Fibroblast of pulmonary artery (primary cell): ENCODE data around the gene CCR5AS.

Experiments used
- DNase-seq: peaks from one replicate; pipeline ENCODE4 v3.0.0-alpha.2; 2010; ENCODE audit warnings: low read depth
- H3K4me3 ChIP-seq: replicated peaks from 2 replicates; pipeline ENCODE4 v1.5.1; 2011; ENCODE audit warnings: low read depth, mild to moderate bottlenecking, control low read depth, low read length, moderate library complexity
- CTCF ChIP-seq: IDR thresholded peaks from 2 replicates; pipeline ENCODE4 v1.5.1; 2011; ENCODE audit warnings: mild to moderate bottlenecking, control low read depth, low read length, inconsistent platforms; ENCODE audit errors: missing control alignments

Gene CCR5AS

DNA sequence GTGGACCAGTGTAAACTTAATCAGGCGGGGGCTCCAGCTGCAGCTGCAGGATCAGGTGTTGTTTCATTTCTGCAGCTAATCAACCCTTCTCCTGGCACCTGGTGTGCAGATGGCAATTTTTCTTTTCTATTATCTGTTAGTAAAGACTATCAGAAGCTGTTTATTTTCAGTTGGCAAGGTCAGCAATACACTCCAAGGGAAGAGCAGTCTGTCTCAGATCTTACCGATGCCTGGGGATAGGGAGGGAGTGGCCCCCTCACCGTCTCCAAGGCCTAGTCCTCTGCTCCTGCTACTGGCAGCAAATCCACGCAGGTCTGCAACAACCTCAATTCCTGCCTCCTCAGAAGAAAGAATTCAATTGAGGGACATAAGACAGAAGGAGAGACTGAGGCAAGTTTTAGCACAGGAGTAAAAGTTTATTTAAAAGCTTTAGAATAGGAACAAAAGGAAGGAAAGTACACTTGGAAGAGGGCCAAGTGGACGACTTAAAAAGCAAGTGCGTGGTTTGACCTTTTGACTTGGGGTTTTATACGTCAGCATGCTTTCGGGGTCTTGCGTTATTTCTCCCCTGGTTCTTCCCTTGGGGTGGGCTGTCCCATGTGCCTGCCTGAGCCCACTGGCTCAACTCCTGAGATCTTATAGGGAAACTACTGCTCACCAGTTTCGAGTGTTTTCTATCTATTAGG is 9.4 kb upstream of the CCR5AS start:
- no peak for DNase-seq
- no peak for TF ChIP-seq CTCF
- no peak overlapping the region for H3K4me3 ChIP-seq

- DNase-seq: no peak
- TF ChIP-seq CTCF: no peak
These were observed 7.9 kb upstream of the CCR5AS start for GRCh38 chr3:46414739-46415138.

DNA sequence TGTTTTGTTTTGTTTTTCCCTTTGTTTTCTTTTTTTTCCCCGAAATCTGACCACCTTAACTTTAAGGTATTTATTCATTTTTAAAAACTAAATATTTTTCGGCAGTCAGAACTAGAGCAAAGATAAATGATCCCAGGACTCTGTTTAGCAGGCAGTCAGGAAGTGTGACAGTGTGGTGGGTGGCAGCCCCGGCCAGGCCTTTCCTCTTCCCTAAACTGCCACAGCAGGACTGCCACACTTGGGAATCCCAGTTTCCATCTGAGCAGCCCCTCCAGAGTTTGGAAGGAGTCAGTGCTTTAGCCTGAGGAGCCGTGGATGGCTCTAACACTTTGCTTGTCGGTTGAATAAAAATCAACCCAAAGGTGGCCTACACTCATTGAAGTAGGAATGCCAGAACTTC is 7.1 kb upstream of the CCR5AS start:
- no peak overlapping the region for H3K4me3 ChIP-seq
- no peak for TF ChIP-seq CTCF
- no peak for DNase-seq

More at GRCh38 chr3:46414739-46415138, 7.9 kb upstream of the CCR5AS start:
- H3K4me3 ChIP-seq: no peak overlapping the region

DNA sequence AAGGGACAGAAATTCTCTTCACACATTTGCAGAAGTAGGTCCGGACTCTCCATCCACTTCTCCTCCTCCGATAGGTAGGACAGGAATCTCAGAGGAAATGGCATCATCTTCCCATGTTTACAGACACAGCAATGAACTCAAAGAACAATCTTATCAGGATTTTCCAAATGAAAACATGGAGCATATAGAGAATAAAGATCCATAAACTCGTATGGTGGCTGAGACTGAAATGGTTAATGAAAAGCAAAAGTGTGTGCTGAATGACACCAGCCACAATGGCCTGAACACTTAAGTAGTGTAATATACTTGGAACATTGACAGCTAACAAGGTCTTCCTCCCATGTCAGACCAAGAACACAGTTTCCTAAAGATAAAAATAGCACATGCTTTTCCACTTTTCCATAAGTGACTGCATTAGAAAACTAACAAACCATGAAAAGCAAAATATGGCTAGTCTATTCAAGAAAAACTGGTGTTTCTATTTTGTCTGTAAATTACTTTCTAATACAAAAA is 6.0 kb upstream of the CCR5AS start:
- DNase-seq: no peak
- TF ChIP-seq CTCF: no peak
- no peak overlapping the region for H3K4me3 ChIP-seq

GRCh38 chr3:46411271-46411670 is 4.4 kb upstream of the CCR5AS start:
- no peak overlapping the region for H3K4me3 ChIP-seq
- no peak for DNase-seq
- no peak for TF ChIP-seq CTCF

DNA sequence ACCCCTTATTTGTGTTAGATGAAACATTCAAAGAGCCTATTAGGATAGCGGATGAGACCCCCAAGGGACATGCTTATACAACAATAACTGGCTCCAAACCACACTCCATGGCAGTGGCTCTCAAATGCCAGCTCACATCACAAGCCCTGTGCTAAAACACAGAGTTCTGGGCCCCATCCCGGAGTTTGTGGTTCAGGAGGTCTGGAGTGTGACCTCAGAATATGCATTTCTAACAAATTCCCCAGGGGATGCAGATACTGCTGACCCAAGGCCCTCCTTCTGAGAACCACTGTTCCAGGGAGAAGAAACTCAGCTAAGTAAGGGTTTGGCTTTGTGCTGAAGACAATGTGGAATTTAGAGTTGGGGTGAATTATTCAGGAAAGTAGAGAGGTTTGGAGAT is 3.8 kb upstream of the CCR5AS start:
- TF ChIP-seq CTCF: no peak
- no peak for DNase-seq
- H3K4me3 ChIP-seq: no peak overlapping the region

DNA sequence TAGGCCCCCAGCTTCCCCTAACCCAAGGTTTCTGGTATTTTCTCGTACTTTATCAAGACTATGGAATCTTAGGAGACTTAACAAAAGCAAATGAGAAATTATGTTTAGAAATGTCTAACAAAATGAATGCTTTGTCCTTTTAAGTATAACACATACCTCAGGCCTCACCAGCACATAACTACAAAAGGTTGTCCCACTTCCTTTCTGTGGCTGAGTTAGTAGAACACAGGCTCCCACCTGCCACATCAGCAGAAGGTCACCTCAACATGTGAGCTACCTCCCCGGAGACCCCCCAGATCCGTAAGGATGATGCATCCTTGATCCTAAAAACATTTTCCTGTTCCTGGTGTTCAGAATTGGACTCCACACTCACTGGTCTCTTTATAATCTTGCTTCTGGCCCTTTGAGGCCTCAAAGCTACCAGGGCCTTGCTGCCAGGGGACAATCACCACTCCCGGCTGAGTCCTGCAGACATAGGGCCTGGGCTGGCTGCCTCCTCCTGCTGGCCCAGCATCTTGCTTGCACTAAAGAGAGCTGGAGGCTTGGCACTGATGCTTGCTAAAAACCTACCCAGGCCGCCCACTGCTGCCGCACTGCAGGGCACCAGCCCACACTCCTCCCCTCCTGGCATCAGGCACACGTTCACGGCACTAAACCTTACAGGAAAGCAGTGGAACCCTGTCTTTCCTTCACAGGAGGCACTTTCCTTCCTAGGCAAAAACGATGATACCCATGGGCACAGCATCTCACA is 3.0 kb upstream of the CCR5AS start:
- no peak for TF ChIP-seq CTCF
- H3K4me3 ChIP-seq: no peak overlapping the region
- DNase-seq: no peak
